Measurements from ENCODE around the gene FAM163B.

DNA sequence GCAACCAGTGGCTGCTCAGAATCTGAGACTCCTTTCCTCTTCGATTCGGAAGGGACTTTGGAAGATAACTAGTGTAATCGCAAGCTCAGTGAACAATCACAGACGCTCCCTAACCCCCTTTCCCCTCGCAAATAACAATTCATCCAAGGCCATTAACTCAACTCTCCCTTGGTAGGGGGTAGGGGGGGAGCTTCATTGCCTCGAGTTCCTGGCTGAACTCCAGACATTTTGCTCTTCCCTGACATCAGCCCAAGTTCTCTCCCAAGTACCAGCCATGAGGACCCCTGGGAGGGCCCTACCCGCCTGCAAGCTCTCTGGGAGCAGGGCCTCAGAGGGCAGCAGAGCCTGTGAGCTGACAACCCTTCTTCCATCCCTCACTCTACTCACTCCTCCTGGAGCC is 8.4 kb downstream of the FAM163B start:
- no peak for TF ChIP-seq CTCF (IDR thresholded peaks at IDR 0.05; ENCODE audit: extremely low read depth in 1 of 2, insufficient read depth in 1 of 2, low read depth in 1 of 2, low read length in 2 of 2)
- TF ChIP-seq POLR2A (IDR thresholded peaks at IDR 0.05; ENCODE audit: low read depth, low read length), result no peak
- no peak for TF ChIP-seq EZH2 (IDR thresholded peaks at IDR 0.05; ENCODE audit: borderline replicate concordance, low read depth, low read length, severe bottlenecking)
- TF ChIP-seq FOS (IDR thresholded peaks at IDR 0.05; ENCODE audit: borderline replicate concordance, insufficient read depth, low read length), result no peak

Measured in endothelial cell of umbilical vein (primary cell).